Dendritic cell treated with granulocyte-macrophage colony-stimulating factor and Interleukin-4, amounts not matched to agents 40 ng/mL and 50 ng/mL, for 4 days (primary cell): ENCODE data around the gene FAM222A.

Experiments used
- H3K27ac Mint-ChIP-seq: one replicate; pipeline ENCODE4 v1.8.0; 2022; ENCODE audit warnings: mild to moderate bottlenecking, mixed read lengths
- H3K27me3 Mint-ChIP-seq: one replicate; pipeline ENCODE4 v1.8.0; 2022; ENCODE audit warnings: mild to moderate bottlenecking, mixed read lengths
- H3K36me3 Mint-ChIP-seq: one replicate; pipeline ENCODE4 v1.8.0; 2022; ENCODE audit warnings: low read depth, mixed read lengths
- H3K4me1 Mint-ChIP-seq: one replicate; pipeline ENCODE4 v1.8.0; 2022; ENCODE audit warnings: low read depth, mixed read lengths
- H3K4me3 Mint-ChIP-seq: one replicate; pipeline ENCODE4 v1.8.0; 2022; ENCODE audit warnings: mild to moderate bottlenecking, moderate library complexity, mixed read lengths
- H3K9me3 Mint-ChIP-seq: one replicate; pipeline ENCODE4 v1.8.0; 2022; ENCODE audit warnings: mixed read lengths
- intact Hi-C: fragments of 100-400 bp; cut with micrococcal nuclease; formaldehyde crosslinking; loops from one replicate; pipeline ENCODE4 v1.15.0; 2022

The FAM222A gene

GRCh38 chr12:109764776-109765445 is 51.3 kb downstream of the FAM222A start:
- H3K27me3 Mint-ChIP-seq, result peaks cover 3% of the 10 kb centered on the region
- H3K4me3 Mint-ChIP-seq, result no peak overlapping the region
- peaks cover 15% of the 10 kb centered on the region for H3K4me1 Mint-ChIP-seq
- intact Hi-C loops, result no loop called here
- no peaks in the 10 kb centered on the region for H3K36me3 Mint-ChIP-seq
- H3K27ac Mint-ChIP-seq, result no peak overlapping the region
- H3K9me3 Mint-ChIP-seq, result peaks cover 10% of the 10 kb centered on the region

GRCh38 chr12:109765446-109765810 is 51.8 kb downstream of the FAM222A start:
- intact Hi-C loops, result no loop called here
- Mint-ChIP-seq H3K27ac (no peak overlapping the region), H3K9me3 (peaks cover 10% of the 10 kb centered on the region), H3K27me3 (peaks cover 3% of the 10 kb centered on the region), H3K4me3 (no peak overlapping the region), H3K4me1 (peaks cover 10% of the 10 kb centered on the region), H3K36me3 (no peaks in the 10 kb centered on the region)

- Mint-ChIP-seq H3K36me3 (no peaks in the 10 kb centered on the region), H3K9me3 (peaks cover 10% of the 10 kb centered on the region), H3K27ac (no peak overlapping the region), H3K27me3 (no peaks in the 10 kb centered on the region), H3K4me3 (no peak overlapping the region), H3K4me1 (peaks cover 4% of the 10 kb centered on the region)
- intact Hi-C loops, result no loop called here
These were observed 52.7 kb downstream of the FAM222A start for GRCh38 chr12:109766251-109766778.

- Mint-ChIP-seq H3K4me1 (peaks cover 3% of the 10 kb centered on the region), H3K9me3 (peaks cover 10% of the 10 kb centered on the region), H3K27ac (no peak overlapping the region), H3K36me3 (no peaks in the 10 kb centered on the region), H3K27me3 (peaks cover under 1% of the 10 kb centered on the region), H3K4me3 (no peak overlapping the region)
- intact Hi-C loops, result no loop called here
These were observed 53.8 kb downstream of the FAM222A start for GRCh38 chr12:109767456-109767855.

- peaks cover 5% of the 10 kb centered on the region for H3K27me3 Mint-ChIP-seq
- H3K36me3 Mint-ChIP-seq, result no peaks in the 10 kb centered on the region
- H3K4me1 Mint-ChIP-seq, result peaks cover 5% of the 10 kb centered on the region
- H3K9me3 Mint-ChIP-seq, result peaks cover 6% of the 10 kb centered on the region
- no peak overlapping the region for H3K27ac Mint-ChIP-seq
- no peak overlapping the region for H3K4me3 Mint-ChIP-seq
- intact Hi-C loops, result no loop called here
These were observed 54.6 kb downstream of the FAM222A start for GRCh38 chr12:109767991-109768900.

GRCh38 chr12:109768901-109769670 is 55.5 kb downstream of the FAM222A start:
- Mint-ChIP-seq H3K27me3 (peaks cover 13% of the 10 kb centered on the region), H3K27ac (no peak overlapping the region), H3K4me1 (peaks cover 11% of the 10 kb centered on the region), H3K4me3 (no peak overlapping the region), H3K36me3 (no peaks in the 10 kb centered on the region), H3K9me3 (no peaks in the 10 kb centered on the region)
- intact Hi-C loops, result no loop called here

GRCh38 chr12:109770104-109770860 is 56.7 kb downstream of the FAM222A start:
- H3K27ac Mint-ChIP-seq, result no peak overlapping the region
- H3K9me3 Mint-ChIP-seq, result no peaks in the 10 kb centered on the region
- intact Hi-C loops, result no loop called here
- peaks cover 11% of the 10 kb centered on the region for H3K4me1 Mint-ChIP-seq
- peaks cover 16% of the 10 kb centered on the region for H3K27me3 Mint-ChIP-seq
- H3K36me3 Mint-ChIP-seq, result no peaks in the 10 kb centered on the region
- H3K4me3 Mint-ChIP-seq, result no peak overlapping the region

GRCh38 chr12:109770861-109771670 is 57.4 kb downstream of the FAM222A start:
- intact Hi-C loops, result no loop called here
- H3K27ac Mint-ChIP-seq, result no peak overlapping the region
- H3K27me3 Mint-ChIP-seq, result peaks cover 16% of the 10 kb centered on the region
- H3K9me3 Mint-ChIP-seq, result no peaks in the 10 kb centered on the region
- no peak overlapping the region for H3K4me3 Mint-ChIP-seq
- H3K4me1 Mint-ChIP-seq, result peaks cover 11% of the 10 kb centered on the region
- no peaks in the 10 kb centered on the region for H3K36me3 Mint-ChIP-seq

GRCh38 chr12:109771746-109772621 is 58.4 kb downstream of the FAM222A start:
- H3K4me1 Mint-ChIP-seq, result peaks cover 11% of the 10 kb centered on the region
- H3K27me3 Mint-ChIP-seq, result peaks cover 18% of the 10 kb centered on the region
- H3K4me3 Mint-ChIP-seq, result no peak overlapping the region
- intact Hi-C loops, result no loop called here
- H3K36me3 Mint-ChIP-seq, result no peaks in the 10 kb centered on the region
- no peak overlapping the region for H3K27ac Mint-ChIP-seq
- H3K9me3 Mint-ChIP-seq, result no peaks in the 10 kb centered on the region

GRCh38 chr12:109772622-109773321 is 59.1 kb downstream of the FAM222A start:
- H3K27ac Mint-ChIP-seq, result no peak overlapping the region
- no peak overlapping the region for H3K4me3 Mint-ChIP-seq
- H3K36me3 Mint-ChIP-seq, result no peaks in the 10 kb centered on the region
- H3K27me3 Mint-ChIP-seq, result peaks cover 20% of the 10 kb centered on the region
- no peaks in the 10 kb centered on the region for H3K9me3 Mint-ChIP-seq
- intact Hi-C loops, result no loop called here
- H3K4me1 Mint-ChIP-seq, result peaks cover 11% of the 10 kb centered on the region

GRCh38 chr12:109773384-109774011 is 59.9 kb downstream of the FAM222A start:
- no peak overlapping the region for H3K27ac Mint-ChIP-seq
- H3K27me3 Mint-ChIP-seq, result peaks cover 20% of the 10 kb centered on the region
- intact Hi-C loops, result loop anchor here (2.0 kb wide), 1 partner anchor 345 kb away; no protein-coding TSS in a partner anchor
- peaks cover 11% of the 10 kb centered on the region for H3K4me1 Mint-ChIP-seq
- no peak overlapping the region for H3K4me3 Mint-ChIP-seq
- no peaks in the 10 kb centered on the region for H3K36me3 Mint-ChIP-seq
- H3K9me3 Mint-ChIP-seq, result no peaks in the 10 kb centered on the region
